OCI-LY3 (cell line): Measurements from ENCODE around the gene CCT6A.
"Not testable (repeated sequence)": the region's sequence is repeated elsewhere in the genome, so short reads cannot be mapped to it uniquely, and the experiment has no call there.

ENCODE experiments used
- H2AFZ ChIP-seq: fragments of 200-600, 300-600 bp; shearing (Covaris generic); 2 replicates; pipeline ENCODE4 v1.6.0; 2014; ENCODE audit warnings: antibody characterized with exemption, low read depth, low read length
- H3K27ac ChIP-seq: fragments of 200-600, 300-600 bp; sonication (generic); 2 replicates; pipeline ENCODE4 v1.5.1; 2014; ENCODE audit warnings: mild to moderate bottlenecking, low read length, moderate library complexity, mixed read lengths
- H3K27me3 ChIP-seq: fragments of 200-600, 300-600 bp; sonication (generic); 2 replicates; pipeline ENCODE4 v1.6.1; 2014; ENCODE audit warnings: low read depth, low read length, mixed read lengths
- H3K36me3 ChIP-seq: fragments of 200-600, 300-600 bp; sonication (generic); replicated peaks from 2 replicates; pipeline ENCODE3; 2014; ENCODE audit warnings: low read depth, low read length, mixed read lengths
- H3K4me1 ChIP-seq: fragments of 300-600, 200-600 bp; sonication (generic); 2 replicates; pipeline ENCODE4 v1.6.1; 2014; ENCODE audit warnings: low read length, mixed read lengths
- H3K4me2 ChIP-seq: fragments of 200-600, 300-600 bp; sonication (generic); 2 replicates; pipeline ENCODE4 v1.6.1; 2014; ENCODE audit warnings: low read length, mixed read lengths
- H3K4me3 ChIP-seq: fragments of 300-600, 200-600 bp; sonication (generic); 2 replicates; pipeline ENCODE4 v1.5.1; 2014; ENCODE audit warnings: antibody characterized with exemption, mild to moderate bottlenecking, low read length, moderate library complexity
- H3K79me2 ChIP-seq: fragments of 300-600, 200-600 bp; shearing (Covaris generic); 2 replicates; pipeline ENCODE4 v1.6.1; 2014; ENCODE audit warnings: mild to moderate bottlenecking, low read length, mixed read lengths
- H3K9ac ChIP-seq: fragments of 300-600, 200-600 bp; shearing (Covaris generic); 2 replicates; pipeline ENCODE4 v1.6.0; 2014; ENCODE audit warnings: mild to moderate bottlenecking, low read length, moderate library complexity
- H3K9me3 ChIP-seq: fragments of 200-600, 300-600 bp; shearing (Covaris generic); 2 replicates; pipeline ENCODE4 v1.6.1; 2014; ENCODE audit warnings: low read length, mixed read lengths; ENCODE audit not compliant: insufficient read depth
- H4K20me1 ChIP-seq: fragments of 200-600, 300-600 bp; sonication (generic); 2 replicates; pipeline ENCODE4 v1.6.1; 2016; ENCODE audit warnings: low read length, mixed read lengths; ENCODE audit not compliant: insufficient read depth
- CTCF ChIP-seq: fragments of 200-600, 300-600 bp; sonication (generic); IDR thresholded peaks from 2 replicates; pipeline ENCODE4 v1.5.1; 2014; ENCODE audit warnings: antibody characterized with exemption, low read length, low read depth
- EZH2phosphoT487 ChIP-seq: fragments of 200-600 bp; shearing (Covaris generic); IDR thresholded peaks from 2 replicates; pipeline ENCODE4 v1.6.1; 2018; ENCODE audit warnings: antibody characterized with exemption, mixed run types, low read depth

The CCT6A gene

GRCh38 chr7:56083150-56083785 is 31.7 kb downstream of the CCT6A start:
- peaks cover 14% of the 10 kb centered on the region for H3K36me3 ChIP-seq
- no peaks in the 10 kb centered on the region for H3K79me2 ChIP-seq
- no peak overlapping the region for H3K9ac ChIP-seq
- TF ChIP-seq CTCF (no peak), EZH2phosphoT487 (no peak)
- H4K20me1 ChIP-seq, result no peaks in the 10 kb centered on the region
- H3K4me2 ChIP-seq, result no peak overlapping the region
- H2AFZ ChIP-seq, result no peak overlapping the region
- H3K4me3 ChIP-seq, result no peak overlapping the region
- no peaks in the 10 kb centered on the region for H3K4me1 ChIP-seq
- no peaks in the 10 kb centered on the region for H3K27me3 ChIP-seq
- no peak overlapping the region for H3K27ac ChIP-seq
- no peaks in the 10 kb centered on the region for H3K9me3 ChIP-seq

DNA sequence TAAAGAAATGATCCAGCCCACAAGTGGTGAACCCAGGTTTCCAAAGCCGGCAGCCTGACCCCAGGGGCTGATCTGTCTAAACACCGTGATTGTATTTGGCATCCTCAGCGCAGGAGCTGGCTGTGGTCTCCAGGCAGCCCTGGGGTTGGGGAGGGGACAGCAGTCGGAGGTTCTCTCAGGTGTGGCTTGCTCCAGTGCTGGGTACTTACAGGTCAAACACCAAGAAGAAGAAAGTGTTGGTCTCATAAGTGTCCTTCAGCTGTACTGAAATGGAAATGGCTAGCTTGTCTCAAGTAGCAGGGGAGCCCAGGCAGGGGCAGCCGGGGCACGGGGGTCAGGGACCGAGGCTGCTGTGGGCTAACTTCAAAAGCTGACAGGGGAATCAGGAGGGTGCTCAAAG is 35.2 kb downstream of the CCT6A start:
- H3K9me3 ChIP-seq, result no peaks in the 10 kb centered on the region
- no peak overlapping the region for H3K4me3 ChIP-seq
- no peak overlapping the region for H3K27ac ChIP-seq
- no peaks in the 10 kb centered on the region for H3K27me3 ChIP-seq
- H3K9ac ChIP-seq, result no peak overlapping the region
- H2AFZ ChIP-seq, result no peak overlapping the region
- no peaks in the 10 kb centered on the region for H4K20me1 ChIP-seq
- no peaks in the 10 kb centered on the region for H3K79me2 ChIP-seq
- TF ChIP-seq EZH2phosphoT487 (no peak), CTCF (no peak)
- H3K4me2 ChIP-seq, result no peak overlapping the region
- H3K36me3 ChIP-seq, result no peaks in the 10 kb centered on the region
- H3K4me1 ChIP-seq, result no peaks in the 10 kb centered on the region

DNA sequence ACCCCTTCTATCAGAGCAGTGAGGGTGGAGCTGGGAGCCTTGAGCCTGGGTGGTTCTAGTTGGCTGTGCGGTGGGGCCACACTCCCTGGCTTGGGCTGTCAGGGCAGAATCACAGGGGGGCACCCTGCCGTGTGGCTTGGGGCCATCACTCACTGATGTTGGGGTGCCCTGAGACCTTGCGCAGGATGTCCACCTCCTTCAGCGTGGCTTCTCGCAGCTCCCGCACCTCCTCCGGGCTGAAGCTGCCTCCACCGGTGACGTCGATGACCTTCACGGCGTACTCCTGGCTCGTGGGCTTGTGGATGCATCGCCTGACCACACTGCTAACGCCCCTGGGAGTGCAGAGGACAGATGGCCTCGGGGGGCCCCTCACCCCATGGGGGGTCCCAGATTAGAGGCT is 35.9 kb downstream of the CCT6A start:
- H3K27me3 ChIP-seq, result no peaks in the 10 kb centered on the region
- no peak overlapping the region for H3K9ac ChIP-seq
- H3K9me3 ChIP-seq, result no peaks in the 10 kb centered on the region

GRCh38 chr7:56091591-56091990 is 40.0 kb downstream of the CCT6A start:
- H3K27me3 ChIP-seq, result no peaks in the 10 kb centered on the region
- no peaks in the 10 kb centered on the region for H3K9me3 ChIP-seq
- H3K36me3 ChIP-seq, result no peaks in the 10 kb centered on the region
- no peak overlapping the region for H3K4me3 ChIP-seq
- TF ChIP-seq CTCF (no peak), EZH2phosphoT487 (no peak)
- H3K79me2 ChIP-seq, result no peaks in the 10 kb centered on the region
- no peak overlapping the region for H3K4me2 ChIP-seq
- H3K27ac ChIP-seq, result no peak overlapping the region
- no peaks in the 10 kb centered on the region for H3K4me1 ChIP-seq
- H2AFZ ChIP-seq, result no peak overlapping the region
- H3K9ac ChIP-seq, result no peak overlapping the region
- no peaks in the 10 kb centered on the region for H4K20me1 ChIP-seq

More for the DNA sequence above, 35.9 kb downstream of the CCT6A start:
- H3K27ac ChIP-seq, result no peak overlapping the region
- H3K79me2 ChIP-seq, result no peaks in the 10 kb centered on the region
- no peaks in the 10 kb centered on the region for H3K36me3 ChIP-seq
- no peaks in the 10 kb centered on the region for H3K4me1 ChIP-seq
- TF ChIP-seq CTCF (no peak), EZH2phosphoT487 (no peak)
- no peaks in the 10 kb centered on the region for H4K20me1 ChIP-seq
- no peak overlapping the region for H2AFZ ChIP-seq
- no peak overlapping the region for H3K4me3 ChIP-seq
- no peak overlapping the region for H3K4me2 ChIP-seq

- H3K79me2 ChIP-seq, H3K9me3 ChIP-seq, H3K4me1 ChIP-seq, H3K4me3 ChIP-seq, H3K4me2 ChIP-seq, H2AFZ ChIP-seq, H3K27ac ChIP-seq, H4K20me1 ChIP-seq, H3K9ac ChIP-seq, H3K36me3 ChIP-seq, H3K27me3 ChIP-seq: not testable (repeated sequence)
These were observed 40.8 kb downstream of the CCT6A start for GRCh38 chr7:56092388-56092787.
